IMR-90 (cell line): Measurements from ENCODE around the gene THOP1. TPM values are rescaled to one million over a fixed set of nuclear protein-coding genes. Genes with fewer than 3 reads are reported as not detected.
A peak's percentile ranks its signal among the peaks of the same experiment; 100 is the strongest.

Source experiments
- ATAC-seq: fragments of 200-7000 bp; cut with Tn5 transposase; 2 replicates; pipeline ENCODE4 v1.9.1; 2020; ENCODE audit warnings: low read depth, mild to moderate bottlenecking, moderate library complexity
- Bru-seq: library from RNA; stranded (reverse); fragments of 400-500 nt; gene quantifications from one replicate; lab custom pipeline; 2021; lab: Mats Ljungman, UMichigan
- BruChase-seq, 2 experiments: library from RNA; stranded (reverse); fragments of 400-500 nt; gene quantifications; one replicate each; lab custom pipeline; 2021; lab: Mats Ljungman, UMichigan
- BruUV-seq: library from RNA; stranded (reverse); fragments of 400-500 nt; replicated peaks from 2 replicates; lab custom pipeline; 2021; lab: Mats Ljungman, UMichigan
- CTCF ChIA-PET: fragments of 300-600 bp; formaldehyde crosslinking; extraction: SDS; loops from one replicate; lab custom pipeline; 2021; ENCODE audit warnings: antibody characterized with exemption; lab: Yijun Ruan, JAX
- POLR2A ChIA-PET: fragments of 300-600 bp; sonication (Branson Sonifier 250); formaldehyde crosslinking; loops from one replicate; lab custom pipeline; 2022; ENCODE audit warnings: antibody characterized with exemption; ENCODE audit not compliant: unreplicated experiment; lab: Charles Lee
- DNase-seq: peaks from one replicate; pipeline ENCODE4 v3.0.0; 2013
- H2AFZ ChIP-seq: replicated peaks from 2 replicates; pipeline ENCODE3; 2013; ENCODE audit warnings: low read length, mild to moderate bottlenecking; ENCODE audit not compliant: poor library complexity
- H2AK5ac ChIP-seq: 2 replicates; pipeline ENCODE4 v1.6.1; 2013; ENCODE audit warnings: low read depth, low read length, inconsistent platforms
- H2AK9ac ChIP-seq: replicated peaks from 2 replicates; pipeline ENCODE3; 2013; ENCODE audit warnings: mild to moderate bottlenecking, low read depth, low read length, moderate library complexity; ENCODE audit not compliant: poor library complexity
- H2BK120ac ChIP-seq: 2 replicates; pipeline ENCODE4 v1.6.1; 2013; ENCODE audit warnings: low read depth, low read length, inconsistent platforms
- H2BK15ac ChIP-seq: 3 replicates; pipeline ENCODE4 v1.6.1; 2013; ENCODE audit warnings: low read depth, low read length, inconsistent platforms
- H2BK20ac ChIP-seq: 2 replicates; pipeline ENCODE4 v1.6.1; 2013; ENCODE audit warnings: low read depth, mild to moderate bottlenecking, inconsistent platforms, low read length, moderate library complexity
- H2BK5ac ChIP-seq: 2 replicates; pipeline ENCODE4 v1.6.1; 2013; ENCODE audit warnings: mild to moderate bottlenecking, low read depth, low read length, inconsistent platforms; ENCODE audit not compliant: poor library complexity, severe bottlenecking
- H3K14ac ChIP-seq: replicated peaks from 2 replicates; pipeline ENCODE4 v1.6.1; 2013; ENCODE audit warnings: low read depth, low read length, inconsistent platforms
- H3K18ac ChIP-seq: 2 replicates; pipeline ENCODE4 v1.6.1; 2013; ENCODE audit warnings: low read depth, low read length, control low read depth
- H3K23ac ChIP-seq: 2 replicates; pipeline ENCODE4 v1.6.1; 2013; ENCODE audit warnings: low read depth, low read length, inconsistent platforms
- H3K27ac ChIP-seq: 2 replicates; pipeline ENCODE4 v1.5.1; 2013; ENCODE audit warnings: mild to moderate bottlenecking, control low read depth, low read length; ENCODE audit not compliant: insufficient read depth
- H3K27me3 ChIP-seq: 2 replicates; pipeline ENCODE4 v1.6.1; 2013; ENCODE audit warnings: low read length; ENCODE audit not compliant: control insufficient read depth, insufficient read depth
- H3K36me3 ChIP-seq: 2 replicates; pipeline ENCODE4 v1.6.1; 2013; ENCODE audit warnings: low read length, mixed read lengths; ENCODE audit not compliant: control insufficient read depth, insufficient read depth
- H3K4ac ChIP-seq: 2 replicates; pipeline ENCODE4 v1.6.1; 2013; ENCODE audit warnings: low read depth, low read length, inconsistent platforms
- H3K4me1 ChIP-seq: 2 replicates; pipeline ENCODE4 v1.6.1; 2013; ENCODE audit warnings: low read length, mixed read lengths; ENCODE audit not compliant: control insufficient read depth, insufficient read depth
- H3K4me2 ChIP-seq: 2 replicates; pipeline ENCODE4 v1.6.1; 2013; ENCODE audit warnings: low read depth, mild to moderate bottlenecking, control low read depth, low read length, moderate library complexity
- H3K4me3 ChIP-seq: 2 replicates; pipeline ENCODE4 v1.5.1; 2013; ENCODE audit warnings: low read depth, mild to moderate bottlenecking, control low read depth, low read length, moderate library complexity; ENCODE audit not compliant: insufficient read depth
- H3K56ac ChIP-seq: 2 replicates; pipeline ENCODE4 v1.6.1; 2013; ENCODE audit warnings: low read length, inconsistent platforms; ENCODE audit not compliant: insufficient read depth; ENCODE audit errors: extremely low read depth
- H3K79me1 ChIP-seq, 2 experiments: 2 replicates each; pipeline ENCODE4 v1.6.1; 2013; ENCODE audit warnings: low read length in 2 of 2, inconsistent platforms in 1 of 2, low read depth in 1 of 2
- H3K9ac ChIP-seq: 2 replicates; pipeline ENCODE4 v1.6.1; 2013; ENCODE audit warnings: low read depth, low read length, control low read depth
- H3K9me1 ChIP-seq: 2 replicates; pipeline ENCODE4 v1.6.1; 2013; ENCODE audit warnings: low read length, inconsistent platforms; ENCODE audit not compliant: insufficient read depth
- H3K9me3 ChIP-seq: 2 replicates; pipeline ENCODE4 v1.6.1; 2013; ENCODE audit warnings: low read length; ENCODE audit not compliant: control insufficient read depth, insufficient read depth
- H4K20me1 ChIP-seq: 2 replicates; pipeline ENCODE4 v1.6.1; 2013; ENCODE audit warnings: low read length, inconsistent platforms; ENCODE audit not compliant: insufficient read depth
- H4K5ac ChIP-seq: 2 replicates; pipeline ENCODE4 v1.6.1; 2013; ENCODE audit warnings: mild to moderate bottlenecking, low read depth, low read length, control low read depth
- H4K8ac ChIP-seq, 2 experiments: 2 replicates each; pipeline ENCODE4 v1.6.1; 2013; ENCODE audit warnings: low read depth in 2 of 2, low read length in 2 of 2, control low read depth in 1 of 2, inconsistent platforms in 1 of 2
- H4K91ac ChIP-seq: 2 replicates; pipeline ENCODE4 v1.6.1; 2013; ENCODE audit warnings: low read depth, low read length, inconsistent platforms; ENCODE audit not compliant: insufficient read depth
- CEBPB ChIP-seq: IDR thresholded peaks from 2 replicates; pipeline ENCODE4 v1.6.1; 2012; ENCODE audit warnings: low read depth, low read length, improper control_type of control experiment
- CTCF ChIP-seq: conservative IDR thresholded peaks from 2 replicates; pipeline ENCODE4 v1.5.1; 2012; ENCODE audit warnings: mild to moderate bottlenecking, low read depth, low read length, improper control_type of control experiment
- ELK1 ChIP-seq: fragments of 150-350 bp; IDR thresholded peaks from 2 replicates; pipeline ENCODE4 v1.6.1; 2016; ENCODE audit warnings: low read depth, mild to moderate bottlenecking, low read length, moderate library complexity, borderline replicate concordance
- MAZ ChIP-seq: IDR thresholded peaks from 2 replicates; pipeline ENCODE4 v1.6.1; 2012; ENCODE audit warnings: low read depth, mild to moderate bottlenecking, low read length, improper control_type of control experiment, moderate library complexity, borderline replicate concordance
- MXI1 ChIP-seq: IDR thresholded peaks from 2 replicates; pipeline ENCODE4 v1.6.1; 2012; ENCODE audit warnings: low read depth, mild to moderate bottlenecking, low read length, moderate library complexity, borderline replicate concordance
- NFE2L2 ChIP-seq: fragments of 150-350 bp; IDR thresholded peaks from 2 replicates; pipeline ENCODE4 v1.6.1; 2016; ENCODE audit warnings: low read depth, mild to moderate bottlenecking, low read length
- POLR2A ChIP-seq: IDR thresholded peaks from 2 replicates; pipeline ENCODE4 v1.6.1; 2012; ENCODE audit warnings: mild to moderate bottlenecking, low read depth, low read length
- USF2 ChIP-seq: fragments of 150-350 bp; IDR thresholded peaks from 2 replicates; pipeline ENCODE4 v1.6.1; 2017; ENCODE audit warnings: mild to moderate bottlenecking, antibody characterized with exemption, low read length, low read depth
- WGBS, 2 experiments: methylation state at CpG; one replicate each; pipeline versions ENCODE4 v1.1.5 to v1.1.7; 2013; ENCODE audit warnings: missing lambda C conversion rate in 2 of 2; ENCODE audit not compliant: insufficient read length in 1 of 2; ENCODE audit errors: extremely low coverage in 2 of 2; 5-methylcytosine and 5-hydroxymethylcytosine counted together
- dilution Hi-C: fragments of 300-500 bp; cut with HindIII; formaldehyde crosslinking; loops from one replicate; pipeline ENCODE4 v1.14.3; 2018; ENCODE audit warnings: low sequenced_read_pairs; ENCODE audit not compliant: unreplicated experiment
- in situ Hi-C: fragments of 300-500 bp; cut with MboI; formaldehyde crosslinking; loops from 3 replicates; pipeline ENCODE4 v1.14.3; 2019; ENCODE audit warnings: low sequenced_read_pairs, inconsistent platforms, mixed read lengths
- intact Hi-C: fragments of 100-400 bp; cut with micrococcal nuclease; formaldehyde crosslinking; loops from 2 replicates; pipeline ENCODE4 v1.10.0; 2022
- long read RNA-seq: library from polyadenylated mRNA; unstranded; transcript quantifications from one replicate; pipeline ENCODE4 v2.0.0, GENCODE V29; 2021; ENCODE audit not compliant: unreplicated experiment
- polyA plus RNA-seq, 3 experiments: library from polyadenylated mRNA; depleted of rRNA; stranded (reverse); fragments of >200 nt; gene quantifications; 2 replicates each; pipeline ENCODE4 v1.2.3, GENCODE V29; 2012; ENCODE audit warnings: low replicate concordance in 1 of 3
- total RNA-seq: library from RNA; depleted of rRNA; stranded (reverse); fragments of >200 nt; gene quantifications from 2 replicates; pipeline ENCODE4 v1.2.3, GENCODE V29; 2012; rRNA removed

THOP1 gene
- total RNA-seq: 57.5 and 62.8 TPM in 2 replicates
- 91.9 and 110 TPM in 2 replicates for polyA plus RNA-seq (2012; rRNA removed)
- polyA plus RNA-seq (2012; cell fraction: cytosol; rRNA removed): 95.4 and 118 TPM in 2 replicates
- polyA plus RNA-seq (2012; cell fraction: nucleus; rRNA removed; ENCODE audit: low replicate concordance): 119 and 345 TPM in 2 replicates
- percentile 54 among the genes with signal in this experiment for Bru-seq, nascent RNA
- BruChase-seq, experiment 1, labeled RNA remaining after a 6-hour chase: percentile 62 among the genes with signal in this experiment
- percentile 58 among the genes with signal in this experiment for BruChase-seq, experiment 2, labeled RNA remaining after a 2-hour chase
- long read RNA-seq, full-length matches to known transcripts: 80 of 101 reads
- long read RNA-seq, partial matches to known transcripts: 13 of 101 reads
- long read RNA-seq, other reads (novel, unspliced or antisense): 8 of 101 reads

GRCh38 chr19:2785244-2785997 is at the start of gene THOP1:
Gene THOP1, plus strand, starts transcription at chr19:2785503. Its CDS starts 160 bp downstream, at chr19:2785663.
- H3K9me1 ChIP-seq: no peaks in the 10 kb centered on the region; the same call in 1 of the 2 replicates
- H3K27ac ChIP-seq: peak within 1 kb of the TSS; percentile 65; the same call in 1 of the 2 replicates
- H3K9me3 ChIP-seq: no peaks in the 10 kb centered on the region
- ChIA-PET CTCF (no interaction called here), POLR2A (no interaction called here)
- peak within 1 kb of the TSS; percentile 45; the same call in 1 of the 2 replicates for H2AK5ac ChIP-seq
- peak within 1 kb of the TSS; percentile 91 for H2AFZ ChIP-seq
- H4K8ac ChIP-seq: peak within 1 kb of the TSS; percentile 76 to 78; a peak in 3 of 4 replicates
- H3K27me3 ChIP-seq: no peaks in the 10 kb centered on the region
- H2AK9ac ChIP-seq: peak within 1 kb of the TSS; percentile 98
- TF ChIP-seq CTCF (0 out of 2 replicates have a peak, but pooled peaks have one; percentile 11), POLR2A (peak; percentile 79), NFE2L2 (no peak), USF2 (peak; percentile 46; the same call in 1 of the 2 replicates), ELK1 (no peak), MAZ (peak; percentile 83), CEBPB (0 out of 2 replicates have a peak, but pooled peaks have one; percentile 8), MXI1 (peak; percentile 93)
- H2BK15ac ChIP-seq: no peak within 1 kb of the TSS
- no peak within 1 kb of the TSS for H2BK5ac ChIP-seq
- no peak within 1 kb of the TSS for H2BK120ac ChIP-seq
- no TSS peak for BruUV-seq
- peak within 1 kb of the TSS; percentile 86 for H3K23ac ChIP-seq
- peaks cover 21 to 62% of the 10 kb centered on the region in 2 experiments for H3K79me1 ChIP-seq
- WGBS, 2 experiments: 4% methylated on average over 31 of the region's 78 CpGs; no CpG with 5 or more reads in 1 of the 2 experiments
- peak within 1 kb of the TSS; percentile 41; the same call in 1 of the 2 replicates for H3K4ac ChIP-seq
- DNase-seq (peak; percentile 99), ATAC-seq (peak; percentile 94)
- peak within 1 kb of the TSS; percentile 81 for H3K9ac ChIP-seq
- peaks cover 4% of the 10 kb centered on the region; the same call in 1 of the 2 replicates for H3K4me1 ChIP-seq
- peak within 1 kb of the TSS; percentile 84; the same call in 1 of the 2 replicates for H3K14ac ChIP-seq
- H4K91ac ChIP-seq: peak within 1 kb of the TSS; percentile 49
- dilution Hi-C loops (no loop called here), intact Hi-C loops (no loop called here), in situ Hi-C loops (no loop called here)
- H3K4me2 ChIP-seq: peak within 1 kb of the TSS; percentile 98
- no peak within 1 kb of the TSS for H4K5ac ChIP-seq
- peak within 1 kb of the TSS; percentile 75 for H3K56ac ChIP-seq
- H3K36me3 ChIP-seq: peaks cover 5% of the 10 kb centered on the region
- H3K18ac ChIP-seq: no peak within 1 kb of the TSS
- no peak within 1 kb of the TSS for H2BK20ac ChIP-seq
- peak within 1 kb of the TSS; percentile 70 for H3K4me3 ChIP-seq
- H4K20me1 ChIP-seq: peaks cover 26% of the 10 kb centered on the region
